A549 (cell line): ENCODE results near the gene TAPBPL.

Experiments
- CEBPB ChIP-seq, 2 experiments: fragments of >200 bp in 1 of 2; sonication (Bioruptor Twin) in 1 of 2; formaldehyde crosslinking in 1 of 2; IDR thresholded peaks; 2 replicates each; pipeline ENCODE4 v1.6.1; 2012 to 2016
- POLR2A ChIP-seq: IDR thresholded peaks from 2 replicates; pipeline ENCODE4 v1.6.1; 2012; ENCODE audit warnings: mild to moderate bottlenecking, low read length
- ZC3H11A ChIP-seq: fragments of 450-650 bp; IDR thresholded peaks from 2 replicates; pipeline ENCODE4 v1.6.1; 2014; ENCODE audit warnings: antibody characterized with exemption, mild to moderate bottlenecking
- TF ChIP-seq, protein P1 (sequence below): fragments of >200 bp; sonication (Bioruptor Twin); formaldehyde crosslinking; IDR thresholded peaks from 3 replicates; pipeline ENCODE4 v1.5.1; 2016
- TF ChIP-seq, protein P2 (sequence below): fragments of >200 bp; sonication (Bioruptor Twin); formaldehyde crosslinking; IDR thresholded peaks from 3 replicates; pipeline ENCODE4 v1.6.1; 2016

DNA sequence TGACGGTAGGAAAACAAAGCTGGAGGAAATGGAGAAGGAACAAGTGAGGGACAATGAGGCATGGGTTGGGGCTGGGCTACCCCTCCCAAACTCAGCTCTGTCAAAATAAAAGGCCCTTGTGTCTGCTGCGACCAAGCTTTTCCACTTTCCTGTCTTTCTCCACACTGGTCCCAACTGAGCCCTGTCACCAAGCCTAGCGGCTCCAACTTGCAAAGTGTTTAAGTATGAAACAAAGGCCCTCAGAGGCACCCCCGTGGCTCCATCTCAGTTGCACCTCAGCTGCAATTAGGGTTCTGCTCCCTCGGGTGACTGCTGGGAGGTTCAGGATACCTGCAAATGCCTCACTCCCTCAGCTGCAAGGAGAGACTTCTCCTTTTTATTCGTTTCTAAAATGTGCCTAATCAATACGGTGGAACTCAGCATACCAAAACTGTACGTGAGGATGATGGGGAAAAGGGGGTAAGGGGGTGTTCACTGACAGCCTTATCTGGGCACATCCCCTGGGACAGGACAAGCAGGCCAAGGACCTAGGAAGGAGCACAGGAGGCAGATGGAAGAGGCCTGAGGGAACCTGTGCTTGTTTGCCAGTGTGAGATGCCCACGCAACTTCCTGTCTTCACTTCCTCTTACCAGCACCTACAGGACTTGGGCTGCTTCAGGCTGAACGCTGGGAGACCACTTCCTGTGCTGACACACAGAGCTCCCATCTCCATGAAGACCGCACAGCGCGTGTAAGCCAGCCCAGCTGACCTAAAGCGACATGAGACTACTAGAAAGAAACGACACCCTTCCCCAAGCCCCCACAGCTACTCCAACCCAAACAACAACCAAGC, 9.8 kb downstream of the TAPBPL start:
- TF ChIP-seq, protein P1, sequence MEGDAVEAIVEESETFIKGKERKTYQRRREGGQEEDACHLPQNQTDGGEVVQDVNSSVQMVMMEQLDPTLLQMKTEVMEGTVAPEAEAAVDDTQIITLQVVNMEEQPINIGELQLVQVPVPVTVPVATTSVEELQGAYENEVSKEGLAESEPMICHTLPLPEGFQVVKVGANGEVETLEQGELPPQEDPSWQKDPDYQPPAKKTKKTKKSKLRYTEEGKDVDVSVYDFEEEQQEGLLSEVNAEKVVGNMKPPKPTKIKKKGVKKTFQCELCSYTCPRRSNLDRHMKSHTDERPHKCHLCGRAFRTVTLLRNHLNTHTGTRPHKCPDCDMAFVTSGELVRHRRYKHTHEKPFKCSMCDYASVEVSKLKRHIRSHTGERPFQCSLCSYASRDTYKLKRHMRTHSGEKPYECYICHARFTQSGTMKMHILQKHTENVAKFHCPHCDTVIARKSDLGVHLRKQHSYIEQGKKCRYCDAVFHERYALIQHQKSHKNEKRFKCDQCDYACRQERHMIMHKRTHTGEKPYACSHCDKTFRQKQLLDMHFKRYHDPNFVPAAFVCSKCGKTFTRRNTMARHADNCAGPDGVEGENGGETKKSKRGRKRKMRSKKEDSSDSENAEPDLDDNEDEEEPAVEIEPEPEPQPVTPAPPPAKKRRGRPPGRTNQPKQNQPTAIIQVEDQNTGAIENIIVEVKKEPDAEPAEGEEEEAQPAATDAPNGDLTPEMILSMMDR = no peak
- TF ChIP-seq, protein P2, sequence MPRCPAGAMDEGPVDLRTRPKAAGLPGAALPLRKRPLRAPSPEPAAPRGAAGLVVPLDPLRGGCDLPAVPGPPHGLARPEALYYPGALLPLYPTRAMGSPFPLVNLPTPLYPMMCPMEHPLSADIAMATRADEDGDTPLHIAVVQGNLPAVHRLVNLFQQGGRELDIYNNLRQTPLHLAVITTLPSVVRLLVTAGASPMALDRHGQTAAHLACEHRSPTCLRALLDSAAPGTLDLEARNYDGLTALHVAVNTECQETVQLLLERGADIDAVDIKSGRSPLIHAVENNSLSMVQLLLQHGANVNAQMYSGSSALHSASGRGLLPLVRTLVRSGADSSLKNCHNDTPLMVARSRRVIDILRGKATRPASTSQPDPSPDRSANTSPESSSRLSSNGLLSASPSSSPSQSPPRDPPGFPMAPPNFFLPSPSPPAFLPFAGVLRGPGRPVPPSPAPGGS = no peak
- TF ChIP-seq POLR2A (no peak), CEBPB (IDR thresholded peaks at IDR 0.05) (no peak), ZC3H11A (no peak)
